HG02943 (cell line): Measurements from ENCODE around the gene WWC2.

Experiments
- ATAC-seq: cut with Tn5 transposase; IDR thresholded peaks from one replicate; pipeline ENCODE4 v1.9.1; 2021; ENCODE audit warnings: mild to moderate bottlenecking, low read depth, moderate library complexity; ENCODE audit not compliant: unreplicated experiment

WWC2 gene

DNA sequence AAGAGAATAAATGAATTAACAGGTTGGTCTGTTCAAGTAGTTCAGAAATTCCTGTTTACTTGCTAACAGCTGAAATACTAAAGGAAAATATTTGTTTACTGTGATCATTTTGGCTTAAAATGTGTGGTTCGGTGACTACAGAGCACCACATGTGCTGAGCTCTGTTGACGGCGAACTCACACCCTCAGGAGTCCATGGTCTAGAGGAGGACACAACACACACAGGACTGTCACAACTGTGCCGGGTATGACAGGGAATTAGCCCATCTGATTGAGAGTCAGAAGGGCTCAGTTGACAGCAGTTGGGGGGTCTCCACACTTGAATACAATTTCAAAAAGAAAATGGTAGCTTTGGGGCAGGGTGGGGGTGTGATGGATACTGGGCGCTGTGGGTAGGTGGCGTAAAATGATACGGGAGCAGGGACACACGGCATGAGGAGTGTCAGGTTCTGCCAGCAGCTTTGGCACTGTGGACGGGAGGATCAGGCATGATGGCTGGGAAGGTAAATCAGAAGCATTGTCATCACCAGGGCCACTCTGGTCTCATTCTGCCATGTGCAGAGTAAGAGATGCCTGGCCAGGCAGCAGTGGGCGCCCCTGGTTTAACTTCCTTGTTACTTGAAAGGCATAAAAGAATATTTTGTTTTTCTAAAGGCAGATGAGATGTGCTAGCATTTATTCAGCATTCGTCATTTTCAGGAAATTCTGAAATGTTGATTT, 187.7 kb downstream of the WWC2 start:
- peak; percentile 26 for ATAC-seq

DNA sequence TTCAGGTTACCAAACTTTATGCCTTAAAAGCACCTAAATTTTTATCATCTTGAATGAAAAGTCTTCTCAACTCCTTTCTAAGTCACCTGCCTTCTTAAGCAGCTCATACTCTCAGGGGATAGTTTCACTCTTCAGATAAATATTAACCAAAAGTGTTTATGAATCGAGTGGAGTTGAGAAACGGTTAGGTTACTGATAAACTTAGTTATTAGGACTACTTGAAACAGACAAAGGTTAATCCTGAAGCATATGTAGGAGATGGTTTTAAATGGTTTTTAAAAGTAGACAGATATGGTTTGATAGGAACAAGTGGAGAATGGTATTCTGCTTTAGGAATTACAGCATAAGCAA, 188.2 kb downstream of the WWC2 start:
- peak; percentile 80 for ATAC-seq

DNA sequence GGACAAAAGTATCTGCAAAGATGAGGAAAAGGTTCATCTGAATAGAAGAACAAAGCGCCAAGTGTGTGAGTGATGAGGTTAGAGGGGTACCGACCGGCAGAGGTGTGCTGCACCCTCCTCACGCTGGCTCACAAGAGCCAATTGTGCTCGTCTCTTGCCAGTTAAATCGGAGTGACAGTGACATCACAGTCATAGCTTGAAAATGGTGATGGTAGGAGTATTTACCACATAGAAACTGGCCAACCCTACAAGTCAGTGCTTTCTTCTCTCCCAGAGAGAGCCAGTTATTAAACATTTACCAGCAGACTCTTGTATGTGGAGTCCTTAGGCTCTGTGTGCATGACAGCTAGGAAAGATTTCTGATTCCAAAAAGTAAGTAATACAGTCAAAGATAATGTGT, 188.6 kb downstream of the WWC2 start:
- peak; percentile 80 for ATAC-seq

DNA sequence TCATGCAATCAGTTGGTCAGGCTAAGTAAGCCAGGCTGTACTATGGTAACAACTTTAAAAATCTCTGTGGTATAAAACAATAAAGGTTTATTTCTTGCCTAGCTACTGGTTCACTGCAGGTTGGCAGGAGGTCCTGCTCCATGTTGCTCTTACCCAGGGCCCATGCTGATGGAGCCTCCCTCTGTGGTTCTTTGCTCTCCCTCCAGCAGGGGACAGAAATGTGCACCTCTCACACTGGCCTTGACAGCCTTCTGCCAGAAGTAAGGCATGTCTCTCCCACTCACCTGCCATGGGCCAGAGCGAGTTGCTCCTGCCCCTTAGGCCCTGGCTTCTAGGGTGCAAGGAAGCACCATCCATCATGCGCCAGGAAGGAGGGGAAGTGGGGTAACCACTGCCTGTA, 189.9 kb downstream of the WWC2 start:
- ATAC-seq, result no peak

DNA sequence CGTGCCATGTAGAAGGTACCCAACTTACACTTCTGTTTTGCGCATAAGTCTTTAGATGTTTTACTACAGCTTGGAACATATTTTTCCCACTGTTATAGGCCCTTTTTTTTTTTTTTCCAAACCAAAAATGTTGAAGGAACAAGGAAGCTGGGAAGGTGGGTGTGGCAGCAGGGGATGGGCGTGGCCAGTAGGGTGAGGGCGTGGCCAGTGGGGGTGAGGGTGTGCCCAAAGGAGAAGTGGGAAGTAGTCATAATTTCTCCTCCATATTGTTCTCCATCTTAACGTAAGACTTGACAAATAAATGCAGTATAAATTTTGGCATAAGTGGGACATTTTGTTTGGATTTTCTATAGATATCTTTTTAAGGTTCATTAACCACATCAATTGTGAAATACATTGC, 190.6 kb downstream of the WWC2 start:
- ATAC-seq, result no peak

DNA sequence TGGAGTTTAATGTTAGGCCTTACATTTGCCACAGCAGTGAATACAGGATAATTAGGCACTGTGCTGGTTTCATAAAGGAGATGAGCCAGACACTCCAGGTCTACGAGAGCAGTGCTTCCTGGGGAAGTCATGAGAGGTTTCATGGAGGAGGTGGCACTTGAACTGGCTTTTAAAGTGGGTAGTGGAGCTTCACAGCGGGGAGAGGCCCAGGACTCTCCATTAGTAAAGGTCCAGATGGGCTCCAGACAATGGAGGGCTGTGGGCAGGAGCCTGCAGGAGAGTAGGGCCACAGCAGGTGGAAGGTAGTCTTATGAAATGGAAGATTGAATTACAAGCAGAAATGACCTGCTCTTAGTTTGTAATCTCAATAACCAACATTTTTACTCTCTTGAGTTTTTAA, 192.0 kb downstream of the WWC2 start:
- ATAC-seq, result no peak

DNA sequence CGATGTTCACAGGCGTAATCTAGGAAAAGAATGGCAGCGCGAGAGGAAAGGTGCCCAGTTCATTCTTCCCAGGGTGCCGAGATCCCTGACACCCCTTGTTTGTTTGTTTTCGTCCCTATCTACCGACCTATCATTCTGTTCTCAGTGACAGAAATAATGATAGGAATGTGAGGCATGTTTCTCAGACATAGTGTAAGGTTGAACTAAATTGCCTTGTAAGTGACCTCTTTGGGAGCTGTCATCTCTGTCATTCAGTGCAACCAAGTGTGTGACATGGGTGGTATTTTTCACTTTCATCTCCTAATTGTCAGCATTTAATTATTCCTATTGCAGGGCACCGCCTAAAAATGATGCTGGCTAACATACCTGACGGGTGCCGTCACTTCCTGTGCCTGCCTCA, 196.7 kb downstream of the WWC2 start:
- no peak for ATAC-seq

DNA sequence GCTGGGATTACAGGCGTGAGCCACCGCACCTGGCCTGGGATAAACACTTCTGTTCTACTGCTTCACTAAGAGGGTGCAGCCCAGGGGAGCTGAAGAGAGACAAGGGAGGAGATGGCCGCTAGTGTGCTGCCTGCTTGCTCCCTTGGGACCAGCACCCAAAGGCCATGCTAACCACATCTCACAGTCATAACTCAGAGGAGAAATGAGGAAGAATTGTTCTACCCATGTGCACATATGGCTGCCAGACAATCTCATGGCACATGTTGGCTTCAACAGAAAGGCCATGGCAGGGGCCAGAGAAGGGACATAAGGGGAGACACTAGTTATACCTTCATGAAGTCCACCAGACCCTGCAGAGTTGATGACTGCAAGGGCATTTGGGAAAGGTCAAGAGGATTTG, 198.6 kb downstream of the WWC2 start:
- ATAC-seq, result peak; percentile 70

DNA sequence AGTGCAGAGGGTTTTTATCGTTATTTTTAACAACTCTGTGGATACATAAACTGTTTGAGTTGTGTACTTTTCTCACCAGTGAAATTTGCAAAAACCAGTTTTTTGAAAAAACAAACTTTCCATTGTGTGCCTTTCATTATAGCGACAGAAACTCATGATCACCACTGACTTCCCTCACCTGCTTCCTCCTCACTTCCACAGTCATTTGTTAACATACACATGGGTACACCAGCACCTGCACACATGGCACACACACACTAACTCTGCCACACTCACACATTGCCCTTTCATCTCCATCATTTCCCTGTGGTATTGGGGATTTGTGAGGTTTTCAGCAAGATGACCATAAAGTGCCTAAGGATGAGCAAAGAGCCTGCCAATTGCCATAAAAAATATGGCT, 200.4 kb downstream of the WWC2 start:
- ATAC-seq, result no peak

DNA sequence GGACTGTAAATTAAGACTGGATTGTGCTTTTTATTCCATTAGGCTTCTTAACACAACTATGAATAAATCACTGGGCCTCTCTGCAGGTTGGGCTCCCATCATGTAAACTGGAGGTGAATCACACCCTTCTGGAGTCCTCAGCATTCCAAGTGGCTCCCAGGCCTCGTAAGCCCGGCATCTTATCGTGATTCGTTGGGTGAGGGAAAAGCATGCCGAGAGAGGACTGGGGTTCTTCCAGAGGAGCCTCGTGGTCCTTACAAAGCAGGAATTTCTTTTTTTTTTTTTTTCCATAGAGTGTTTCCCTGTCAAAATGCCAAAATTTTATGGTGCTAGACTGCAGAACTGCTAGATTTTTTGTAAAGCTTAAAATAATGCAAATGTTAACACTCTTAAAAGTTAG, 201.0 kb downstream of the WWC2 start:
- no peak for ATAC-seq

DNA sequence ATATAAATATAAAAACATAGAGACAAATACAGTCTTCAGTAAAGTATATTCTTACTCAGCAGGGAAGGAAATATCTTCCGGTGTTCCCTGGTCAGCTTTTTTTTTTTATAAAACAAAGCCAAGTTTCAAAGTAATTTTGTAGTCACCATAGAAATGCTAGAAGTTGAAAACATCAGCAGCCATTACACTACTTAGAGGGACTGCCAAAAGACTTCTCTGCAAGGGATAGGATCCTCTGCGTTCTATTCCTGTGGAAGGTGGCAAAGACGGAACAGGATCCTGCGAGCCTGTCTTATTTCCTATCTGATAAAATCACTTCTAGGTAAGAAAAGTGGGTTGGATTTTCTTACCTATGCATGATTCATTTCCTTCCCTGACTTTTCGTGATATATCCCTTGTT, 201.6 kb downstream of the WWC2 start:
- no peak for ATAC-seq

DNA sequence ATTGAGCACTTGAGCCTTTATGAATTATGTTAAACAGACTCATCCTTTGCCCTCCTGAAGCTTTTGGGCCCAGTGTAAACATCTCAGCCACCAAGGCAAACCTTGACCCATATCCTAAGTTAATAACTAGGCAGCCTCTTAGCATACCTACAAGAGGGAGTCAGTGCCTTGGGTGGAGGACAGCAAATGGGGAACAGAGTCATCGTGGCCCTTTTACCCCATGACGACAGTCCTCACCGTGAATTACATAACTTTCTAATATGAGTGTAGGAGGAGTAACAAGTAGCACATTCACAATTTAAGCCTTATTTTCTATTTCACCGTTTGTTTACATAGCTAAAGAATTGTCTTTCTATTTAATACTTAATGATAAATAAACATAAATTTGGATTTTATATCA, 204.2 kb downstream of the WWC2 start:
- ATAC-seq, result no peak

DNA sequence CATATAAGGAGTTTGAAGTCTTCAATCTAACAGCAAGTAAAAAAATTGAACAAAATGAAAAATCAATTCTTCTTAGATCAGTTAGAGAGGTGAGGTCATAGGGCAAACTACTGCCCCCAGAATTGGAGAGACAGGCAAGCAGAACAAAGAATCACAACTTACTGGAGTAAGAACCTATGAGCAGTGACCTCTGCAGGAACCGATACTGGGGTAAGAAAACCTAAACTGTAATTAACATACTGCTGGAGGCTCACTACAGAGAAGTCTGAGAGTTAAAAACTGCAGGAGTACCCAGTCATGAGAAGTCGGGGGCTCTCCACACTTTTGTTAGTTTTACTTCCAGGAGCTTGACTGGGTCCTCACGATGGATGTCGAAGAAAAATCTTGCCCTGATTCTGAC, 205.0 kb downstream of the WWC2 start:
- ATAC-seq, result peak; percentile 58

DNA sequence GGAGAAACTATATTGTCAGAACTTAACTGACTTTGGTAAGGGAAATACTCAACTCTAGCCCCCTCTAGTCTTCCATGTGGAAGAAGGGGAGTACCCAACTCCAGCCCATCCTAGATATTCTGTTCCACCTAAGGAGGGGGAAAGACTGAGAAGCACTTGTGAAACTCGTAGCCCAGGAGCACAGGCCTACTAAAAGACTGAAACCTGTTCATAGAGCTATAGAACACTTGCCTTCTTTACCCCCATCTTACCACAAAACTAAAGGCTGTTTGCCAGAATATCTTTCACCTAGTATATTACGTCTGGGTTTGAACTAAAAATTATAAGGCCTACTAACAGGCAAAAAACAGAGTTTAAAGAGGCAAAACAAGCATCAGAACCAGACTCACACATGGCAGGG, 205.5 kb downstream of the WWC2 start:
- ATAC-seq, result no peak

DNA sequence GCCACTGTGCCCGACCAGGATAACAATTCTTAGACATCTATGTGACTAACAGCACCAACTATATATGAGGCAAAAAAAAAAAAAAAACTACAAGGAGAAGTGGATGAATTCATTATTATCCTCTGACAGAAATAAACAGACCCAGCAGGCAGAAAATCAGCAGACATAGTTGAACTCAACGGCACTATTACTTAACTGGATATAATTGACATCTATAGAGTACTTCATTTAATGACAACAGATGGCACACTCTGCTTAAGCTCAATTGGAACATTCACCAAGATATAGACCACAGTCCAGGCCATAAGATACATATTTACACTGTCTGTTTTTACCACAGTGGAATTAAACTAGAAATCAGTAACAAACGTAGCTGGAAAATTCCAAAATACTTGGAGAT, 207.8 kb downstream of the WWC2 start:
- ATAC-seq, result no peak

DNA sequence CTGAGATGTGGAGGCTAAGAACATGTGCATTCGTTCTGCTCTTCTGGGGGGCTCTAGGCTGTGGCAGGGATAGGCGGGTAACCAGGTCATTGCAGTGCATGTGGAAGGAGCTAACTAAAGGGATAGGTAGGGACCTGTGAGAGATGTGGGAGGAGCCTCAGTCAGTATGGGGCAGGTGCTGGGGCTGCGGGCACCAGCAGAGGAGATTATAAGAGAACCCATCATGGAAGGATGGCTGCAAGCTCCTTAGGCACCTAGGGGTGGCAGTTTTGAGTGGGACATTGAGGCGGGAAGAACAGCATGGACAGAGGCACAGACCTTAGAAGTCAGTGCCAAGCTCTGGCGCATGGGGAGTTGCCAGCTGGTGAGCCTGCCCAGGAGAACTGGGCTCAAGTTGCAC, 213.8 kb downstream of the WWC2 start:
- ATAC-seq, result no peak

DNA sequence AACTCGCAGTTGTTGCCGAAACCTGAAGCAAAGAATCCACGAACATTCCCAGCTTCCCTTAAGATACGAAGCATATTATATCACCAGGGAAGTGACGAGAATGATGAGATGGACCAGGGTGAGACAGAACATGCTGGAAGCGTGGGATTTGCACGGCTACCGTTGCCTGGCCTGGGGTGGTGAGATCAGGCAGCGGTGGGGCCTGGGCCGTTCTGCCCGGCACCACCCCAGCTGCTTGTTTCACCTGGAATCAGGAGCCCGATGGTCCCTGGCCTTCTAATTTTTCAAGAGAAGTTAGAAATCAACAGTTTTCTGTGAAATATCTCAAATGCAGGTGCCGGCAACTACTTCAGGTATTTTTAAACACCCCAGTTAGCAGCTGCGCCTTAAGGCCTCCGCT, 215.3 kb downstream of the WWC2 start:
- ATAC-seq, result no peak

DNA sequence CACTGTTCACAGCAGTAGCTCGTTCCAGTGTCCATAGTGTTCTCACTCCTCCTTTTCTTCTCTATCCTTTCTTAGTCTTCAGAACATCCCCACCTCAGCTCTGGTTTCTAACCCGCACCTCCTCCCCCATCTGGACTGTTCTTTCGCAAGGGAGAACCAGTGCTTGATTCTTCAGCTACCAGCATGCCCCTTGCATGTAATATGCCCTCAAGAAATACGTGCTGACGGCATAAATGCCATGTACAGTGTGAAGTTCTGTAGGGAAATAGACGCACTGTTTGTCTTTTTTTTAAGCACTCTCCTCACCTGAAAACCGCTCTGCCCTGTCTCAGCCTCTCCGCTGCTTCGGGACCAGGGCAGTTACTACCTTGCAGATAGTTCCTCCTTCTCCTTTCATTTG, 215.7 kb downstream of the WWC2 start:
- no peak for ATAC-seq

DNA sequence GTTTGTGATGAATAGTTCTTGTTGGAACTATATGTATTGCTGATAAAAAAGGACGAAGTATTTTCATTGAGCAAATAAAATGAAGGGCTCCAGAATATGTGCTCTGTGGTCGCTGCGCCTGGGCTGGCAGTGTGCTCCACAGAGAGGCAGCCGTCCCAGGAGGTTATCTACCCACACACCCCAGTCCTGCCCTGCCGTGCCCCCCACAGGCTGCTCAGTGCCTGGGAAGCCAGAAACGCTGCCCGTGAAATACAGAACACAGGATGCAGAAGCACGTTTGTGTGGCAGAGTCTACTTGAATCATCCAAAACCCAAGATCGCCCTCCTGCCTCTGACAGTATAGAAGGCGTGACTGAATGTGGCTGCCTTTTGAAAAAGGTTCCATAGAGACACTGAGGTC, 219.6 kb downstream of the WWC2 start:
- ATAC-seq, result no peak

DNA sequence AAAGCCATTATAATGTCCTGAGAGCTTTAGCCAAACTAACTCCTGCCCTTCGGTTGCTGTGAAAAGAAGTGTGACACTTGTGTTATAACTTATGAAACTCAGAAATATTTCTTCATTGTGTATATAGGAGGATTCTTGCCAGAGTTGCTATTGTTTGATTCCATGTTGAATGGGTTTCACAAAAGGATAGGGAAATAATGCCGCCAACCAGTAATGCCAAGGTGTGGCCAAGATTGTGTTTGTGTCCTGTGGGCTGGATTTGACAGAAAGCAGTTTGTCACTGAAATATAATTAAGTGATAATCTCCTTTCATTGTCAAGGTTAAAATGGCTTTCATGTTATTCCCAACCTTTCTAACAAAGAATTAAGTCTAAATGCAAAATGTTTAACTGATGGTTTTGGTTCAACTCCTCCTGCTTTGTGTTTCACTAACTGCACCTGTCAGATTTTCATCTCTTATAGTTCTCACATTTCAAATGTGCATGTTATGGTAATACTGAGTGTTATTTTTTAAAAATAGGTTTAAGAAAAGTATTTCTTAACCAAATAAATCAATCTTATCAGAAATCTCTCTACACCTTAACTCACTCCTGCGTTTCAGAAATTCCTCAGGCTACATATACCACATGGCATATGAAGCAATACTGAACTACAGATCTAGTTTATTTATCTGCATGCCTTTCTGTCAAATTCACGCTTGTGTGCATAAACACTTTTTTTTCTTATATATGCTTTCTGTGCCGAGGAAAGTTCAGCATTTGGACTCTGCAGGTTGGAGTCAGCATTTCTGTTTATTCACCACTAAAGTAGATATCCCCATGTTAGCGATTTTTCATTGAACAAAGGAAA, 221.4 kb downstream of the WWC2 start, which contains the start of gene CLDN22:
CLDN22 (minus strand) TSS at position 66 of the 849 bp plus-strand sequence; CDS start at position 8, 58 bp downstream.
- ATAC-seq, result no peak

DNA sequence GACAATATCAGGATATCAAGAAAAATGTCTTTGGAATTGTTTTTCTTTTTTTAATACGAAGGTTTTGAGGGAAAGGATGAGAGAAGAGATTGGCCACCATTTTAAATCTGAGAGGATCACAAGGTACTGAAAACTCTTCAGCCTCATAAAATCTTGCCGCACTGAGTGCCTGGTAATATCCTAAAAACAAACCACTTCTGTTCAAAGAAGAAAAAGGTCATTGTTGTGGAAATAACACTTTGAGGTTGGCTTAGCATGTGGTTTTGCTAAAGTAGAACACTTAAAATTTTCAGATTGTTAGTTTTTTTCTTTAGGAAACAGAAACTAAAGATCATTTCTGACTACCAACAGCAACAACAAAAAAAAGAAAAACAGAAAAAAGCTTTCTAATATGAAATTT, 222.0 kb downstream of the WWC2 start:
- ATAC-seq, result no peak

DNA sequence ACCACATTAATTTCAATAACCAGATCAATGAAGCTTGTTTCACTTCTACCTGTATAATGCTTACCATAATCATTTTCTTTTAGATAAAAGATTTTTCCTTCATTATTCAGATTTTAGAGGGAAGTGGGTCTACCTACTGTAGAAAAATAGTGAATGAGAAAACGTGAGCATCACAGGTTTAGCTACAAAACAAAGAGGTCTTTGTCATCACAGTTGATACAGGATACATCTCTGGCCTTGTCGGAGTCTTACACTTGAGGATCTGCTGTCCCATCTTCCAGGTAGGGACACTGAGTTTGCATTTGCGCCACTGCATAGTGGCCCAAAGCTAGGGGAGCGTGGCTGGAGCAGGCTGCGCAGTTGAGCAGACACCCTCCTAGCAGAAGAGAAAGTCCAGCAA, 222.5 kb downstream of the WWC2 start:
- ATAC-seq, result no peak
